ENCODE results near the gene ABHD2.

GRCh38 chr15:89143503-89144162, 55.4 kb downstream of the ABHD2 start:
- no peak for TF ChIP-seq CTCF (IDR thresholded peaks at IDR 0.05; ENCODE audit: low read depth, low read length, poor library complexity, severe bottlenecking)
- no peak for TF ChIP-seq EZH2phosphoT487 (IDR thresholded peaks at IDR 0.05; ENCODE audit: borderline replicate concordance, low read length)

All from DOHH2 (cell line).